ENCODE results near the gene THADA. TPM values are rescaled to one million over a fixed set of nuclear protein-coding genes. Genes with fewer than 3 reads are reported as not detected.

Gene THADA
- polyA plus RNA-seq, 1 donor (not counting 4 experiments of a cell fraction or from before 2014, with no cell fraction given): 22.6 TPM

DNA sequence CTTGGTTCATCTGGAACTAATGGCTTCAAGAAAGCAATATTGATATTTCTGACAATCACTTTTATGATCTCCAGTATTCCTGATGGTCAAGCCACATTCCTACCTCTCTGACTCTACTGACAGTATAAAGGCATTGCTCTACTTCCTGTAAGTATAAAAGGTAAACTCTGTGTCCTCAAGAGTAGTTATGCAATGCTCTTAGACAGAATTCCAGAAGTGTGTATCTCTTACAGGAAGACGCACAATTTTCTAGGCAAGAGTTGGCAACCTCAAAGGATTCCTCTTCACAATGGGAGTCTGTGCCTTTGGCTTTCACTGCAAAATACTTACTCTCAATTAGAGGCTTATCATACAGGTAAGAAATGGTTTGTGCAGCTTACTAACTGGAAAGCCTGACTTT is 100.1 kb downstream of the THADA start:
- Histone ChIP-seq H3K9me1 (ENCODE audit: control insufficient read depth, extremely low read depth, insufficient read depth, low read length) (peaks cover 4% of the 10 kb centered on the region), H3K9ac (ENCODE audit: control insufficient read depth, extremely low read depth, insufficient read depth, low read length) (no peak overlapping the region), H3K27ac (ENCODE audit: control insufficient read depth, insufficient read depth, low read length) (no peak overlapping the region), H3K4me3 (ENCODE audit: control insufficient read depth in 2 of 3, extremely low read depth in 1 of 3, insufficient read depth in 2 of 3, low read depth in 1 of 3, low read length in 3 of 3) (no peak overlapping the region), H3K27me3 (ENCODE audit: control insufficient read depth, extremely low read depth, insufficient read depth, low read length) (no peaks in the 10 kb centered on the region), H3K79me2 (ENCODE audit: control insufficient read depth, insufficient read depth, low read length) (no peaks in the 10 kb centered on the region), H3K4me1 (ENCODE audit: control insufficient read depth, extremely low read depth, insufficient read depth, low read length) (peaks cover 20% of the 10 kb centered on the region), H3K36me3 (ENCODE audit: control insufficient read depth in 2 of 2, extremely low read depth in 1 of 2, insufficient read depth in 2 of 2, low read length in 2 of 2) (peaks cover 0 to 3% of the 10 kb centered on the region in 2 experiments), H2AFZ (ENCODE audit: control insufficient read depth, low read length) (no peak overlapping the region), H3K9me3 (ENCODE audit: control insufficient read depth, low read depth, low read length) (no peaks in the 10 kb centered on the region), H3K4me2 (ENCODE audit: control insufficient read depth, extremely low read depth, insufficient read depth, low read depth, low read length) (peak overlapping the region; percentile 4), H4K20me1 (ENCODE audit: control insufficient read depth, extremely low read depth, insufficient read depth, low read length) (no peaks in the 10 kb centered on the region)
- no peak for TF ChIP-seq CTCF (optimal IDR thresholded peaks at IDR 0.05 in 1 of 3, IDR thresholded peaks at IDR 0.05 in 1 of 3, conservative IDR thresholded peaks at IDR 0.05 in 1 of 3; ENCODE audit: extremely low read depth in 1 of 3, insufficient read depth in 2 of 3, low read length in 3 of 3)
- no peak for TF ChIP-seq EZH2 (IDR thresholded peaks at IDR 0.05; ENCODE audit: low read length)
- dilution Hi-C loops (cut with MboI; ENCODE audit: extremely low pct_ligation_motif_present, low sequenced_read_pairs): no loop called here
- FAIRE-seq (peak; percentile 87), DNase-seq (ENCODE audit: low read depth, low spot score) (no peak)

GRCh38 chr2:43493954-43494353 is 101.9 kb downstream of the THADA start:
- dilution Hi-C loops (cut with MboI; ENCODE audit: extremely low pct_ligation_motif_present, low sequenced_read_pairs): no loop called here
- Histone ChIP-seq H2AFZ (ENCODE audit: control insufficient read depth, low read length) (no peak overlapping the region), H3K36me3 (ENCODE audit: control insufficient read depth in 2 of 2, extremely low read depth in 1 of 2, insufficient read depth in 2 of 2, low read length in 2 of 2) (peaks cover 0 to 3% of the 10 kb centered on the region in 2 experiments), H3K9ac (ENCODE audit: control insufficient read depth, extremely low read depth, insufficient read depth, low read length) (no peak overlapping the region), H3K4me2 (ENCODE audit: control insufficient read depth, extremely low read depth, insufficient read depth, low read depth, low read length) (no peak overlapping the region), H3K27me3 (ENCODE audit: control insufficient read depth, extremely low read depth, insufficient read depth, low read length) (no peaks in the 10 kb centered on the region), H3K9me3 (ENCODE audit: control insufficient read depth, low read depth, low read length) (no peaks in the 10 kb centered on the region), H3K4me1 (ENCODE audit: control insufficient read depth, extremely low read depth, insufficient read depth, low read length) (peaks cover 21% of the 10 kb centered on the region), H3K27ac (ENCODE audit: control insufficient read depth, insufficient read depth, low read length) (no peak overlapping the region), H3K4me3 (ENCODE audit: control insufficient read depth in 2 of 3, extremely low read depth in 1 of 3, insufficient read depth in 2 of 3, low read depth in 1 of 3, low read length in 3 of 3) (no peak overlapping the region), H4K20me1 (ENCODE audit: control insufficient read depth, extremely low read depth, insufficient read depth, low read length) (no peaks in the 10 kb centered on the region), H3K79me2 (ENCODE audit: control insufficient read depth, insufficient read depth, low read length) (no peaks in the 10 kb centered on the region), H3K9me1 (ENCODE audit: control insufficient read depth, extremely low read depth, insufficient read depth, low read length) (peaks cover 4% of the 10 kb centered on the region)
- peak; percentile 13 for FAIRE-seq
- no peak for DNase-seq (ENCODE audit: low read depth, low spot score)
- no peak for TF ChIP-seq EZH2 (IDR thresholded peaks at IDR 0.05; ENCODE audit: low read length)
- TF ChIP-seq CTCF (optimal IDR thresholded peaks at IDR 0.05 in 1 of 3, IDR thresholded peaks at IDR 0.05 in 1 of 3, conservative IDR thresholded peaks at IDR 0.05 in 1 of 3; ENCODE audit: extremely low read depth in 1 of 3, insufficient read depth in 2 of 3, low read length in 3 of 3): no peak

Measured in keratinocyte (primary cell).